K562 (cell line): ENCODE results near the gene RASSF6. TPM values are rescaled to one million over a fixed set of nuclear protein-coding genes. Genes with fewer than 3 reads are reported as not detected.

ENCODE experiments used
- E2F6 ChIP-seq, 2 experiments: IDR thresholded peaks; 2 replicates each; pipeline ENCODE4 v1.6.1; 2011; ENCODE audit warnings: borderline replicate concordance in 1 of 2, control low read depth in 1 of 2, low read depth in 1 of 2, low read length in 1 of 2, mild to moderate bottlenecking in 1 of 2, mixed read lengths in 1 of 2, moderate library complexity in 1 of 2; ENCODE audit not compliant: insufficient read depth in 1 of 2, insufficient read length in 1 of 2, poor library complexity in 1 of 2, severe bottlenecking in 1 of 2; ENCODE audit errors: extremely low read depth in 1 of 2
- MNT ChIP-seq, 2 experiments: fragments of 450-650 bp; conservative IDR thresholded peaks; 2 replicates each; pipeline ENCODE4 v1.6.1; 2017; ENCODE audit warnings: mild to moderate bottlenecking in 2 of 2, moderate library complexity in 2 of 2
- NELFE ChIP-seq: IDR thresholded peaks from 2 replicates; pipeline ENCODE4 v1.6.1; 2011; ENCODE audit warnings: mild to moderate bottlenecking; ENCODE audit not compliant: insufficient read depth, insufficient read length
- SRSF1 ChIP-seq: fragments of 200-400 bp; formaldehyde crosslinking; IDR thresholded peaks from 2 replicates; pipeline ENCODE4 v1.6.1; 2017; ENCODE audit warnings: mild to moderate bottlenecking, low read depth, low read length, moderate library complexity
- polyA plus RNA-seq, 8 experiments: library from polyadenylated mRNA; depleted of rRNA in 4 of 8; stranded (reverse) in 5 of 8; unstranded in 3 of 8; fragments of >200 nt; fragmentation: Nextera tagmentation in 2 of 8; fragmentation: Illumina TruSeq in 1 of 8; extraction: Ambion mirVana in 2 of 8; extraction: Trizol in 1 of 8; gene quantifications; 2 replicates each; pipeline versions ENCODE4 v1.2.1 to v1.2.3, GENCODE V29; 2011 to 2014; ENCODE audit warnings: inconsistent platforms in 1 of 8, missing spikeins in 1 of 8
- total RNA-seq, 7 experiments: library from RNA; depleted of rRNA in 6 of 7; stranded (reverse); fragments of >200 nt in 6 of 7; fragmentation: Illumina TruSeq in 2 of 7; extraction: Trizol in 2 of 7; gene quantifications; 2 replicates each; pipeline versions ENCODE4 v1.2.1 to v1.2.3, GENCODE V29; 2011 to 2021; ENCODE audit warnings: low replicate concordance in 1 of 7
- TF ChIP-seq, protein P1 (sequence below): fragments of 250-450 bp; sonication (Bioruptor Pico); IDR thresholded peaks from 2 replicates; pipeline ENCODE4 v1.8.0; 2021; ENCODE audit warnings: moderate library complexity, mild to moderate bottlenecking, inconsistent platforms

RASSF6 gene
- total and polyA plus RNA-seq, 9 of the 15 experiments (the other 6 are each of a cell fraction or from before 2014, with no cell fraction given), result under 0.01 to 0.25 (median 0.06) TPM; not detected in 1

- TF ChIP-seq MNT (conservative IDR thresholded peaks at IDR 0.05), result no peak
- TF ChIP-seq NELFE, result no peak
- TF ChIP-seq, protein P1, sequence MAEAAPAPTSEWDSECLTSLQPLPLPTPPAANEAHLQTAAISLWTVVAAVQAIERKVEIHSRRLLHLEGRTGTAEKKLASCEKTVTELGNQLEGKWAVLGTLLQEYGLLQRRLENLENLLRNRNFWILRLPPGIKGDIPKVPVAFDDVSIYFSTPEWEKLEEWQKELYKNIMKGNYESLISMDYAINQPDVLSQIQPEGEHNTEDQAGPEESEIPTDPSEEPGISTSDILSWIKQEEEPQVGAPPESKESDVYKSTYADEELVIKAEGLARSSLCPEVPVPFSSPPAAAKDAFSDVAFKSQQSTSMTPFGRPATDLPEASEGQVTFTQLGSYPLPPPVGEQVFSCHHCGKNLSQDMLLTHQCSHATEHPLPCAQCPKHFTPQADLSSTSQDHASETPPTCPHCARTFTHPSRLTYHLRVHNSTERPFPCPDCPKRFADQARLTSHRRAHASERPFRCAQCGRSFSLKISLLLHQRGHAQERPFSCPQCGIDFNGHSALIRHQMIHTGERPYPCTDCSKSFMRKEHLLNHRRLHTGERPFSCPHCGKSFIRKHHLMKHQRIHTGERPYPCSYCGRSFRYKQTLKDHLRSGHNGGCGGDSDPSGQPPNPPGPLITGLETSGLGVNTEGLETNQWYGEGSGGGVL (CRISPR knock-in tag), result no peak
- no peak for TF ChIP-seq SRSF1
- TF ChIP-seq E2F6 (IDR thresholded peaks at IDR 0.05; ENCODE audit: borderline replicate concordance in 1 of 2, extremely low read depth in 1 of 2, insufficient read depth in 1 of 2, insufficient read length in 1 of 2, low read depth in 1 of 2, low read length in 1 of 2, poor library complexity in 1 of 2, severe bottlenecking in 1 of 2), result no peak
- TF ChIP-seq, all 486 proteins: peak for 7
These were observed 30.9 kb downstream of the RASSF6 start (continued) for GRCh38 chr4:73589261-73589847.
